ENCODE measurements around the gene COP1.

COP1 gene

GRCh38 chr1:176198413-176198812 is 8.7 kb downstream of the COP1 start:
- no peak for DNase-seq

DNA sequence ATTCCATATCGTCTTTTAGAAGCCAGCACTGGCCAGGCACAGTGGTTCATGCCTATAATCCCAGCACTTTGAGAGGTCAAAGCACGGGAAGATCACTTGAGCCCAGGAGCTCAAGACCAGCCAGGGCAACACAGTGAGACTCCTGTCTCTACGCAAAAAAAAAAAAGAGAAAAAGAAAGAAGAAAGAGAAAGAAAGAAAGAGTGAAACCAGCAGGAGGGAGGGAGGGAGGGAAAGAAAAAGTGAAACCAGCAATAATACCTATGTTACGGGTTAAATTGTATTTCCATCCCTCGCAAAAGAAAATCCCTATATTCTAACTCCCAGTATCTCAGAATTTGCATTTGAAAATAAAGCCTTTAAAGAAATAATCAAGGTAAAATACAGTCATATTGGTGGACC is 10.4 kb downstream of the COP1 start:
- no peak for DNase-seq

DNA sequence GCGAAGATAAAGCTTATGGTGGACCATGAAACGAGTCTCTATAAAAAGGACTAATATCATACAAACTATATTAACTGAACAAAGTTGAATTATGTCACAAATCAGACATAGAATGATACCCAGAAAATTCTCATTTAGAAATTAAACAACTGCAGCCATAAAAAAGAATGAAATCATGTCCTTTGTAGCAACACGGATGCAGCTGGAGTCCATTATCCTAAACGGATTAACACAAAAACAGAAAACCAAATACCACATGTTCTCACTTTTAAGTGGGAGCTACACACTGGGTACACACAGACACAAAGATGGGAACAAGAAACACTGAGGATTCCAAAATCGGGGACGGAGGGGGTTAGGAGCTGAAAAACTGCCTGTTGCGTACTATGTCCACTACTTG is 11.5 kb downstream of the COP1 start:
- no peak for DNase-seq

GRCh38 chr1:176193663-176194062 is 13.4 kb downstream of the COP1 start:
- DNase-seq = no peak

GRCh38 chr1:176193023-176193422 is 14.1 kb downstream of the COP1 start:
- DNase-seq = no peak

GRCh38 chr1:176188604-176189003 is 18.5 kb downstream of the COP1 start:
- DNase-seq = no peak

DNA sequence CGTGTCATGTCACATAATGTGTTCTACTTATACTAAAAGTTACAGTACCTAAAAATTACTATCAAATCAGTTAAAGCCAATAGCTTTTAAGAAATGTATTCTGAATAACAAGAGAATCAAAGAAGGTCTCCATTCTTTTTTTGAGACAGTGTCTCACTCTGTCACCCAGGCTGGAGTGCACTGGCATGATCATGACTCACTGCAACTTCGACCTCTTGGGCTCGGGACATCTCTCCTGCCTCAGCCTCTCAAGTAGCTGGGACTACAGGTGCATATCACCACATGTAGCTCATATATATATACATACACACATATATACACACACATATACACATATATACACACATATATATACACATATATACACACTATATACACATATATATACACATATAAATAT is 20.1 kb downstream of the COP1 start:
- peak; percentile 17 to 29 (median 22) for DNase-seq

DNA sequence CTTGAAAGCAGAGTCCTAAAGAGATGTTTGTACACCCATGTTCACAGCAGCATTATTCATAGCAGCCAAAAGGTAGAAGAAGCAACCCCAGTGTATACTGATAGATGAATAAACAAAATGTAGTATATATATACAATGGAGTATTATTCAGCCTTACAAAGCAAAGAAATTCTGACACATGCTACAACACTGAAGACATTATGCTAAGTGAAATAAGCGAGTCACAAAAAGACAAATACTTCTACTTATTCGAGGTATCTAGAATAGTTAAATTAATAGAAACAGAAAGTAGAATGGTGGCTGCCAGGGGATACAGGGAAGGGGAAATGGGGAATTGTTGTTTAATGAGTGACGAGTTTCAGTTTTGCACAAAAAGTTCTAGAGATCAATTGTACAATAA is 23.5 kb downstream of the COP1 start:
- DNase-seq = peak; percentile 37 to 49 (median 43)

- DNase-seq = peak in 1 of 3 donors; percentile 5
Measured at GRCh38 chr1:176178316-176178715, 28.8 kb downstream of the COP1 start.

GRCh38 chr1:176177764-176178163 is 29.3 kb downstream of the COP1 start:
- DNase-seq = no peak

GRCh38 chr1:176174108-176174507 is 33.0 kb downstream of the COP1 start:
- DNase-seq = no peak

- no peak for DNase-seq
Measured at GRCh38 chr1:176172215-176172614, 34.9 kb downstream of the COP1 start.

- no peak for DNase-seq
Measured at GRCh38 chr1:176167210-176167609, 39.9 kb downstream of the COP1 start.

DNA sequence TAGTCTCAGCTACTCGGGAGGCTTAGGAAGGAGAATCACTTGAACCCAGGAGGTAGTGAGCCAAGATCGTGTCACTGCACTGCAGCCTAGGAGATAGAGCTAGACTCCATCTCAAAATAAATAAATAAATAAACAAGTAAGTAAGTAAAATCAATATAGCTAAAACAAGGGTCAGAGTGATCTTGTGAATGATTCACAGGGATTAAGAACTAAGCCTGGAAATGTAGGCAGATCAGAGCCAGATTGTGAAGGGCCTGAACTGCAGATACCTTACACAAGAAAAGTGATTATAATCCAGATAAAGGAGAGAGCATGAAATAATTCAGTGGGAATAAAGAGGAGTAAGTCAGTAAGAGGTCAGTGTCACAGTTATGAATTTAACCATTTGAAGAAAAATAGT is 41.5 kb downstream of the COP1 start:
- DNase-seq = no peak

- DNase-seq = peak; percentile 7 to 30 (median 9)
Measured at GRCh38 chr1:176164014-176164678, 42.9 kb downstream of the COP1 start.

GRCh38 chr1:176159993-176160392 is 47.1 kb downstream of the COP1 start:
- no peak for DNase-seq

- DNase-seq = no peak
Measured at GRCh38 chr1:176157995-176158394, 49.1 kb downstream of the COP1 start.

DNA sequence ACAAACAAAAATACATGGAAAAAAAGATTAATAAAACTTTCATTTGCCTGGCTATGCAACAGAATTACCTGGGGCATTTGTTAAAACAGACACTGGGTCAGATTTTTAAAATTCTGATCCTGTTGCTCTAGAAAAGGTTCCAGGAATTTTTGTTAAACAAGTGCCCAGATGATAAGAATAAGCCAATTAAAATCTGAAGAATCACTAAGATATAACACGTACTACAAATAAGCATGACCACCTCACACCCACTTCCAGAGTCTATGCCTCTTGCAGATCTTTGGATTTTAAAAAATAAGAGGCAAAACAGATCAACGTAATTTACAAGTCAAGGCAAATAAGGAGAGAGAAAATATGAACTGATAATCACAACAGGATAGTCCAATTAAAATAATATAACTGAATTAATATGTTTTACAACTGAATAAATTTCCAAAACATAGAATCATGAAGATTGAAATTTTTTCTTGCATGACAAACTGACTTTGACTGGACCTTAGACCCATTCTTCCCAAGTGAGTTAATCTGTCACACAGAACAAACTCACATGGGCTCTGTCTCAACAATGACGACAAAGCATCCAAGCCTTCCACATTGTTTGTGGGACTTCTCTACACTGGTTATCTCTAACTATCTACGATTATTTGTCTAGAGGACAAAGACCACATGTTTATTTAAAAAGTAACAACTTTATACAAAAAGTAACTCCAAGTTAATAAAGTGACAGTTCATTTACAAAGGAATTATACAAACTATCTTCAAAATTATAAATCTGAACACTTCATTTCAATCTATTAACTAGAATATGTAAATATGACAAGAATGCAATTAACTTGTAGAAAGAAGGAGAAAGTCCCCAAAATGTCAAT is 56.9 kb downstream of the COP1 start:
- DNase-seq = no peak

- DNase-seq = peak; percentile 41 to 69 (median 65)
Measured at GRCh38 chr1:176144526-176144925, 62.6 kb downstream of the COP1 start.

GRCh38 chr1:176142973-176143372 is 64.1 kb downstream of the COP1 start:
- DNase-seq = no peak

- DNase-seq = no peak
Measured at GRCh38 chr1:176141449-176141848, 65.6 kb downstream of the COP1 start.

DNA sequence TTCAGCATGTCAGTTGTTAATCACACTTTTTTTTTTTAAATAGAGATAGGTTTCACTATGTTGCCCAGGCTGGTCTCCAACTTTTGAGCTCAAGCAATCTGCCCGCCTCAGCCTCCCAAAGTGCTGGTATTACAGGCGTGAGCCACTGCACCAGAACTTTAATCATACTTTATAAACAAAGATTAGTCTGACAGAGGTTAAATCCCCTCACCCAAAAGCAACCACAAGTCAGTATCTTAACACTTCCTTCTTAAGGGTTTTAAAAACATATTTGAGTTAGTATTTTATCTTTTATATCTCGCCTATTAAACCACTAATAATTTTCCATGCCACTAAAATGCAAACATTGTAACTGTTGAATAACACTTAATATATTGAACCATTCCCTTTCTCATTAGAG is 70.2 kb downstream of the COP1 start:
- DNase-seq = no peak

DNA sequence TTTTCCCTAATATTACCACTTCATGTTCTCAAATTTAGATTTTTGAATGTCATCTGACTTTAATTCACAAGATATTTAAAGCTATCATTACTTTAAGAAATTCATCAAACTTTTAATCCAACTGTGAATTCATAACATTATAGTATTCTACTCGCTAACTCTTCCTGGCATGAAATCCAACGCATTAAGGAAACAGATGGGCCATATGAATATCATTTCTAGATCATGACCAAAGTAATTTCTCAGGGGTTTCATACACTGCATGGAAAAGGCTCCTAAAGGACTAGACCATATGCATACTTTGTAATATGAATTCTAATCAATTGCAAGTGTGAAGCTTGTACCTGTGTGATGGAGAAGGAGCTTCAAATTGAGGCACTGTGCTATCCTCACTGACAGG is 72.4 kb downstream of the COP1 start:
- no peak for DNase-seq

DNA sequence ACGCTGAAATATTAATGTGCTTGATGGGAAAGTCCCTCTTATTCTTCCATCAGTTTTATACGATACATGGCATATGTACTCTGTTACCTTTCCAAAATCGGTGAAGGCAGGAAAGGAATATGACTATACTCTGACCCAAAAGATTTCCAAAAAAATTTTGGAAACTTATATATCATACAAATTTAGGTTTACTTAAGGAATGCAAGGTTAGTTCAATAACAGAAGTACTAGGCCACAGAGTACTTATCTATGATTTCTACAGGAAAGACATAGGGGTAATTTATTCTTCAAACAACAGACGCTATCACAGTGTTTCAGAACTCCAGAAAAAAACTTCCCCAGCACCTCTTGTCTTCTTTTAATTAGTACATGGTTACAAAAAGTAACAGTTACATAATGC is 84.8 kb downstream of the COP1 start:
- DNase-seq = no peak
